A549 (cell line): ENCODE measurements around the gene PRPF40A. TPM values are rescaled to one million over a fixed set of nuclear protein-coding genes. Genes with fewer than 3 reads are reported as not detected.

Source experiments
- ATAC-seq, 2 experiments: fragments of 200-7000 bp in 1 of 2; fragments of >200 bp in 1 of 2; cut with Nextera tagmentation in 1 of 2; cut with Tn5 transposase in 1 of 2; 3 replicates each; pipeline versions ENCODE4 v1.8.0 to v1.9.1; 2018 to 2020; ENCODE audit warnings: mild to moderate bottlenecking in 1 of 2, moderate library complexity in 1 of 2
- CTCF ChIA-PET: fragments of 300-600 bp; sonication (Branson Sonifier 250); formaldehyde crosslinking; extraction: SDS; loops from one replicate; lab custom pipeline; 2021; ENCODE audit warnings: antibody characterized with exemption, inconsistent platforms; lab: Yijun Ruan, JAX
- POLR2A ChIA-PET: fragments of 350-600 bp; formaldehyde crosslinking; extraction: SDS; loops from one replicate; lab custom pipeline; 2021; ENCODE audit warnings: antibody characterized with exemption, inconsistent platforms; lab: Yijun Ruan, JAX
- DNase-seq, 2 experiments: peaks; one replicate each; pipeline versions ENCODE4 v3.0.0 to v3.0.0-alpha.2; 2011 to 2016; ENCODE audit warnings: low read depth in 1 of 2, low spot score in 1 of 2
- FAIRE-seq: peaks from 2 replicates; lab custom pipeline; 2011; peaks lifted over from hg19 to GRCh38; lab: Jason Lieb, UNC
- H3K27ac ChIP-seq, 2 experiments: fragments of >200 bp; sonication (Bioruptor Twin); formaldehyde crosslinking; 3 replicates each; pipeline ENCODE4 v1.5.1; 2016 to 2017
- H3K4me1 ChIP-seq: fragments of >200 bp; sonication (Bioruptor Twin); formaldehyde crosslinking; 3 replicates; pipeline ENCODE4 v1.6.1; 2016
- H3K4me2 ChIP-seq: fragments of >200 bp; sonication (Bioruptor Twin); formaldehyde crosslinking; 3 replicates; pipeline ENCODE4 v1.6.1; 2016
- H3K4me3 ChIP-seq: fragments of >200 bp; sonication (Bioruptor Twin); formaldehyde crosslinking; 3 replicates; pipeline ENCODE4 v1.5.1; 2016
- H3K9me3 ChIP-seq: fragments of >200 bp; sonication (Bioruptor Twin); formaldehyde crosslinking; 3 replicates; pipeline ENCODE4 v1.6.1; 2016
- CBX2 ChIP-seq: fragments of 200-600 bp; sonication (generic); IDR thresholded peaks from 2 replicates; pipeline ENCODE4 v1.6.1; 2016; ENCODE audit warnings: low read depth, mild to moderate bottlenecking, borderline replicate concordance
- CEBPB ChIP-seq, 2 experiments: fragments of >200 bp in 1 of 2; sonication (Bioruptor Twin) in 1 of 2; formaldehyde crosslinking in 1 of 2; IDR thresholded peaks; 2 replicates each; pipeline ENCODE4 v1.6.1; 2012 to 2016
- EHF ChIP-seq: fragments of 250-450 bp; sonication (Bioruptor Pico); IDR thresholded peaks from 2 replicates; pipeline ENCODE4 v1.5.0; 2020; ENCODE audit warnings: mild to moderate bottlenecking
- EP300 ChIP-seq, 2 experiments: fragments of >200 bp; sonication (Bioruptor Twin); formaldehyde crosslinking; IDR thresholded peaks; 2 replicates in 1 of 2; 3 replicates in 1 of 2; pipeline ENCODE4 v1.6.1; 2016 to 2017
- HEYL ChIP-seq: fragments of 250-450 bp; sonication (Bioruptor Pico); IDR thresholded peaks from 2 replicates; pipeline ENCODE4 v1.8.0; 2021; ENCODE audit warnings: mild to moderate bottlenecking, moderate library complexity
- HOXA7 ChIP-seq: fragments of 250-450 bp; sonication (Bioruptor Pico); IDR thresholded peaks from 2 replicates; pipeline ENCODE4 v1.5.0; 2020; ENCODE audit warnings: mild to moderate bottlenecking, moderate library complexity
- HOXB13 ChIP-seq: fragments of 250-450 bp; sonication (Bioruptor Pico); IDR thresholded peaks from 2 replicates; pipeline ENCODE4 v1.5.0; 2020; ENCODE audit warnings: low read depth, mild to moderate bottlenecking, moderate library complexity
- HOXB5 ChIP-seq: fragments of 250-450 bp; sonication (Bioruptor Pico); IDR thresholded peaks from 2 replicates; pipeline ENCODE4 v1.5.0; 2020; ENCODE audit warnings: mild to moderate bottlenecking, moderate library complexity
- JUNB ChIP-seq: fragments of >200 bp; sonication (Bioruptor Twin); formaldehyde crosslinking; IDR thresholded peaks from 2 replicates; pipeline ENCODE4 v1.6.1; 2016
- MAZ ChIP-seq: fragments of 150-350 bp; IDR thresholded peaks from 2 replicates; pipeline ENCODE4 v1.6.1; 2014; ENCODE audit warnings: antibody characterized with exemption, low read depth, low read length, borderline replicate concordance
- NFE2L2 ChIP-seq: fragments of 150-350 bp; conservative IDR thresholded peaks from 2 replicates; pipeline ENCODE4 v1.6.1; 2014; ENCODE audit warnings: low read length
- RCOR1 ChIP-seq: fragments of 150-350 bp; IDR thresholded peaks from 2 replicates; pipeline ENCODE4 v1.6.1; 2014; ENCODE audit warnings: antibody characterized with exemption, low read length, low read depth
- RFX5 ChIP-seq: fragments of 450-650 bp; IDR thresholded peaks from 2 replicates; pipeline ENCODE4 v1.7.1; 2014; ENCODE audit warnings: antibody characterized with exemption, mild to moderate bottlenecking, moderate library complexity
- SMC3 ChIP-seq: fragments of >200 bp; sonication (Bioruptor Twin); formaldehyde crosslinking; IDR thresholded peaks from 3 replicates; pipeline ENCODE4 v1.6.1; 2018; ENCODE audit warnings: inconsistent platforms
- TFCP2L1 ChIP-seq: fragments of 250-450 bp; sonication (Bioruptor Pico); IDR thresholded peaks from 2 replicates; pipeline ENCODE4 v1.5.0; 2021; ENCODE audit warnings: mild to moderate bottlenecking
- WGBS: methylation state at CpG from one replicate; pipeline ENCODE4 v1.1.6; 2017; ENCODE audit errors: missing lambda C conversion rate; 5-methylcytosine and 5-hydroxymethylcytosine counted together
- polyA plus RNA-seq, 4 experiments: library from polyadenylated mRNA; depleted of rRNA in 3 of 4; stranded (reverse); fragments of >200 nt; fragmentation: RNase III in 1 of 4; extraction: RNeasy Plus Mini Kit Qiagen cat#74134 plus additional on column Dnase treatment in 1 of 4; gene quantifications; 2 replicates in 3 of 4; 3 replicates in 1 of 4; pipeline ENCODE4 v1.2.3, GENCODE V29; 2011 to 2017
- TF ChIP-seq, protein P1 (sequence below): fragments of 250-450 bp; sonication (Bioruptor Pico); IDR thresholded peaks from 2 replicates; pipeline ENCODE4 v1.5.0; 2020; ENCODE audit warnings: low read depth, mild to moderate bottlenecking, moderate library complexity
- TF ChIP-seq, protein P2 (sequence below): fragments of >200 bp; sonication (Bioruptor Twin); formaldehyde crosslinking; IDR thresholded peaks from 2 replicates; pipeline ENCODE4 v1.6.1; 2016
- TF ChIP-seq, protein P3 (sequence below): IDR thresholded peaks from 2 replicates; pipeline ENCODE4 v1.6.1; 2012
- TF ChIP-seq, protein P4 (sequence below): fragments of >200 bp; sonication (Bioruptor Twin); formaldehyde crosslinking; IDR thresholded peaks from 3 replicates; pipeline ENCODE4 v1.5.1; 2016

Gene PRPF40A
- polyA plus RNA-seq, 2 of the 4 experiments (the other 2 are of a cell fraction) = 75.1 to 186 TPM

DNA sequence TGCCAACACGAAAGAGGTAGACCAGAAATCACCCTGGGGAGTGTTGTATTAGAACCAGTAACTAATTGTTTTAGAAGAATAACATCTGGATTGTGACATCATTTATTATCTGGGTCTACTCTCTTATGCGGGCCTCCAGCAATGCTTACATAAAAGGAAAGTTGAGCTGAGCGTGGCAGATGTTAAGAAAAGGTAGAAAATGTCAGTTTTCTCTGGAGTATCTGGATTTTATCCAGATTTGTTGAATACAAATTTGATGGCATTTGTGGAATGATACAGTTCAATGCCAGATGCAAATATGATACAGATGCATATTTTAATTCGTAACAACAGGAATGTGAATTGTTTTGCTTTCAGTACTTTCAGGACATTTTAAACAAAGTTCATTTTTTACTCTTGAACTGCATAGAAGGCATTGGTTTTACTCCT is 90.3 kb downstream of the PRPF40A start:
- Histone ChIP-seq H3K9me3 (no peaks in the 10 kb centered on the region), H3K27ac (no peak overlapping the region), H3K4me2 (no peak overlapping the region), H3K4me3 (no peak overlapping the region), H3K4me1 (no peaks in the 10 kb centered on the region)
- DNase-seq (no peak), FAIRE-seq (no peak), ATAC-seq (no peak)
- CTCF ChIA-PET = interaction anchor here (0.7 to 4.2 kb wide), 13 partner anchors 9 to 451 kb away, joined by 3 to 26 read pairs (median 4); partner anchors contain the start of gene STAM2
- 58% methylated on average over 4 of the region's 4 CpGs for WGBS
- POLR2A ChIA-PET = no interaction called here
- TF ChIP-seq SMC3 (no peak), EP300 (IDR thresholded peaks at IDR 0.05) (no peak), HOXA7 (CRISPR knock-in tag) (no peak), EHF (CRISPR knock-in tag) (no peak), HOXB13 (CRISPR knock-in tag) (no peak), RFX5 (no peak), CBX2 (no peak), CEBPB (IDR thresholded peaks at IDR 0.05) (no peak), MAZ (no peak), HOXB5 (CRISPR knock-in tag) (no peak), JUNB (no peak)
- TF ChIP-seq, protein P1, sequence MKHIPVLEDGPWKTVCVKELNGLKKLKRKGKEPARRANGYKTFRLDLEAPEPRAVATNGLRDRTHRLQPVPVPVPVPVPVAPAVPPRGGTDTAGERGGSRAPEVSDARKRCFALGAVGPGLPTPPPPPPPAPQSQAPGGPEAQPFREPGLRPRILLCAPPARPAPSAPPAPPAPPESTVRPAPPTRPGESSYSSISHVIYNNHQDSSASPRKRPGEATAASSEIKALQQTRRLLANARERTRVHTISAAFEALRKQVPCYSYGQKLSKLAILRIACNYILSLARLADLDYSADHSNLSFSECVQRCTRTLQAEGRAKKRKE (CRISPR knock-in tag) = no peak
- TF ChIP-seq, protein P2, sequence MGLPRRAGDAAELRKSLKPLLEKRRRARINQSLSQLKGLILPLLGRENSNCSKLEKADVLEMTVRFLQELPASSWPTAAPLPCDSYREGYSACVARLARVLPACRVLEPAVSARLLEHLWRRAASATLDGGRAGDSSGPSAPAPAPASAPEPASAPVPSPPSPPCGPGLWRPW = no peak
- TF ChIP-seq, protein P3, sequence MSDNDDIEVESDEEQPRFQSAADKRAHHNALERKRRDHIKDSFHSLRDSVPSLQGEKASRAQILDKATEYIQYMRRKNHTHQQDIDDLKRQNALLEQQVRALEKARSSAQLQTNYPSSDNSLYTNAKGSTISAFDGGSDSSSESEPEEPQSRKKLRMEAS = no peak

DNA sequence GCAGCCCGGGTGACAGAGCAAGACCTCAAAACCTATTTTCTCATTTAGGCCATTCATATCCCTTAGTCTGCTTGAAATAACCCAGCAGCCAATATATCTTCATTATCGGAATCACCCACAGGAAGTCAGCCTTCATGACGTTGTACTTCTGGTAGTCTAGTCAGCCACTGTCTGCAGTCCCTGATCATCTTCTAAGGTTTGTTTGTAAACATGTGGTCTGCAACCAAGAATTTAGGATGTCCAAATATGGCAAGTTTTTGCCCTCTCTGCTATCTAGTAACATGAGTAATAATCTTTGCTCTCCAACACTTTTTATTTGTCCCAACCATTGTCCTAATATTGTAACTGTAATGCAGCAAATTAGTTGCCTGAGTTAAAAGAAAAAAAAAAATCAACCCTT is 92.5 kb downstream of the PRPF40A start:
- CTCF ChIA-PET = interaction anchor here (0.7 to 4.2 kb wide), 3 partner anchors 11 to 435 kb away, joined by 3 to 26 read pairs (median 3); no protein-coding TSS in a partner anchor
- no peaks in the 10 kb centered on the region for H3K4me1 ChIP-seq
- ATAC-seq (no peak), FAIRE-seq (no peak), DNase-seq (no peak)
- no peaks in the 10 kb centered on the region for H3K9me3 ChIP-seq
- no peak overlapping the region for H3K4me2 ChIP-seq
- no peak overlapping the region for H3K27ac ChIP-seq
- TF ChIP-seq, protein P4, sequence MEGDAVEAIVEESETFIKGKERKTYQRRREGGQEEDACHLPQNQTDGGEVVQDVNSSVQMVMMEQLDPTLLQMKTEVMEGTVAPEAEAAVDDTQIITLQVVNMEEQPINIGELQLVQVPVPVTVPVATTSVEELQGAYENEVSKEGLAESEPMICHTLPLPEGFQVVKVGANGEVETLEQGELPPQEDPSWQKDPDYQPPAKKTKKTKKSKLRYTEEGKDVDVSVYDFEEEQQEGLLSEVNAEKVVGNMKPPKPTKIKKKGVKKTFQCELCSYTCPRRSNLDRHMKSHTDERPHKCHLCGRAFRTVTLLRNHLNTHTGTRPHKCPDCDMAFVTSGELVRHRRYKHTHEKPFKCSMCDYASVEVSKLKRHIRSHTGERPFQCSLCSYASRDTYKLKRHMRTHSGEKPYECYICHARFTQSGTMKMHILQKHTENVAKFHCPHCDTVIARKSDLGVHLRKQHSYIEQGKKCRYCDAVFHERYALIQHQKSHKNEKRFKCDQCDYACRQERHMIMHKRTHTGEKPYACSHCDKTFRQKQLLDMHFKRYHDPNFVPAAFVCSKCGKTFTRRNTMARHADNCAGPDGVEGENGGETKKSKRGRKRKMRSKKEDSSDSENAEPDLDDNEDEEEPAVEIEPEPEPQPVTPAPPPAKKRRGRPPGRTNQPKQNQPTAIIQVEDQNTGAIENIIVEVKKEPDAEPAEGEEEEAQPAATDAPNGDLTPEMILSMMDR = no peak
- TF ChIP-seq HEYL (CRISPR knock-in tag) (no peak), NFE2L2 (no peak), TFCP2L1 (no peak)
- no peak overlapping the region for H3K4me3 ChIP-seq
- POLR2A ChIA-PET = no interaction called here
- WGBS = 91% methylated on average over 3 of the region's 3 CpGs

DNA sequence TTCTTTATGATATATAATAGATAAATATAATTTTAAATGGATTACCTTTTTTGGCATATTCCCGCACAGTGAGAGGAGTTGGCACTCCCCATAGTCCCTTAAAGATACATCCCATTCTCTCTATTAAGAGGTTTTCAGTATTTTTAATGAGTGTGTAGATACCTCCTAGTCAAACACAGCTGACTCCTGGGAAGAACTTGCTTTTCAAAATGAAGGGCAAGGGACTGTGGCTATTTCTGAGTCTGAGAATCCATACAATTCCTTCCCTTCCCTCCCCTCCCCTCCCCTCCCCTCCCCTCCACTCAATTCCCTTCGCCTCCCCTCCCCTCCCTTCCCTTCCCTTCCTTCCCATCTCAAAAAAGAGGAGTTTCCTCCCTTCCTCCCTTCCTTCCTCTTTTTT is 93.5 kb downstream of the PRPF40A start:
- no peak for ATAC-seq
- Histone ChIP-seq H3K27ac (no peak overlapping the region), H3K4me2 (no peak overlapping the region), H3K9me3 (no peaks in the 10 kb centered on the region), H3K4me3 (no peak overlapping the region), H3K4me1 (no peaks in the 10 kb centered on the region)
- ChIA-PET POLR2A (no interaction called here), CTCF (interaction anchor here (0.7 to 4.2 kb wide), 3 partner anchors 12 to 447 kb away, joined by 3 to 26 read pairs (median 3); no protein-coding TSS in a partner anchor)
- FAIRE-seq = no peak
- no peak for DNase-seq
- WGBS = 90% methylated on average over 1 of the region's 2 CpGs
- TF ChIP-seq RCOR1 = no peak
